Testis (tissue), 2 donors: Measurements from ENCODE around the gene ADAM15.

ENCODE experiments used
- CTCF ChIP-seq, 3 experiments: fragments of 450-650 bp in 2 of 3; fragments of 200-600 bp in 1 of 3; sonication (generic) in 1 of 3; IDR thresholded peaks; one replicate each; pipeline ENCODE4 v1.5.1; 2016 to 2019; ENCODE audit warnings: antibody characterized with exemption in 3 of 3, mild to moderate bottlenecking in 2 of 3, moderate library complexity in 1 of 3
- POLR2A ChIP-seq: fragments of 450-650 bp; IDR thresholded peaks from one replicate; pipeline ENCODE4 v1.6.1; 2017; ENCODE audit warnings: antibody characterized with exemption, mild to moderate bottlenecking, moderate library complexity

GRCh38 chr1:155070158-155070621 is 19.1 kb downstream of the ADAM15 start:
- TF ChIP-seq POLR2A: no peak
- TF ChIP-seq CTCF (IDR thresholded peaks at IDR 0.05): no peak
